ENCODE measurements around the gene HHIPL2.

Gene HHIPL2

DNA sequence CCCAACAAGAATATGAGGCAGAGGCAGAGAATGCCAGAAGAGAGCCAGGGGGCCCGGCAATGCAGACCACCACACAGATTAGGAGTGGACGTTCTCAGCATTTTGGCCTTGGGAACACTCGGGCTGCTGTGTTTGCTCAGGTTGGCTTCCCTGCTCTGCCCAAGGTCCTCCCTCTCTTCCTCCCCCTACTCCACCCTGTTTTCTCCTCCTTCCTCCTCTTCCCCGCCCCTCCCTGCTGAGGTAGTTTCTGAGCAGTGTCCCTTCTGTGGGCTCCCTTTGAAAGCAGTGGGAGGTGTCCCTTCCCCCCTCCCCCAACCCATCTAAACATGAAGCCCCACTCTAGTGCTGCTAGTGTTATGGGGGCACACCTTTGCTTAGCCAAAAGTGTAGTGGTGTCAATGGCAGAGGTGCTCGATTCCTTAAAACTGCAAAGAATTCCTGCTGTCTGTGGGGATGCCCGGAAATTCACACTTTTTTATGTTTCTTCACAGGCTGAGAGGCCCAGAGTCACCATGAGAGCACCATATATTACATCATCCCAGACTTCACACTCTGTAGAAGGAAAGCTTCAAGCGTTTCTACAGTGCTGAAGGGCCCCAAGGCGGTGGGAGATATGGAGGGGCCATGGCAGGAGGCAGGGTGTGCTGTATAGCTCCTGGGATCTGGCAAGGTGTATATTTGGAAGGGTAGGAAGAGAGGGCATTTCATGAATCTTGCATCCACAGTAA lies at the start of gene HHIPL2:
Gene HHIPL2 (minus strand): TSS at position 161 of the 728 bp plus-strand sequence. CDS start 60 bp downstream, at position 101.
- in situ Hi-C loops (cut with HindIII; ENCODE audit: low pct_ligation_motif_present, low sequenced_read_pairs): no loop called here
- no peak for DNase-seq
- no peaks in the 10 kb centered on the region for H3K27me3 ChIP-seq (replicated peaks)
- H3K36me3 ChIP-seq (replicated peaks): no peaks in the 10 kb centered on the region
- no peak within 1 kb of the TSS for H3K27ac ChIP-seq
- TF ChIP-seq, protein P1, sequence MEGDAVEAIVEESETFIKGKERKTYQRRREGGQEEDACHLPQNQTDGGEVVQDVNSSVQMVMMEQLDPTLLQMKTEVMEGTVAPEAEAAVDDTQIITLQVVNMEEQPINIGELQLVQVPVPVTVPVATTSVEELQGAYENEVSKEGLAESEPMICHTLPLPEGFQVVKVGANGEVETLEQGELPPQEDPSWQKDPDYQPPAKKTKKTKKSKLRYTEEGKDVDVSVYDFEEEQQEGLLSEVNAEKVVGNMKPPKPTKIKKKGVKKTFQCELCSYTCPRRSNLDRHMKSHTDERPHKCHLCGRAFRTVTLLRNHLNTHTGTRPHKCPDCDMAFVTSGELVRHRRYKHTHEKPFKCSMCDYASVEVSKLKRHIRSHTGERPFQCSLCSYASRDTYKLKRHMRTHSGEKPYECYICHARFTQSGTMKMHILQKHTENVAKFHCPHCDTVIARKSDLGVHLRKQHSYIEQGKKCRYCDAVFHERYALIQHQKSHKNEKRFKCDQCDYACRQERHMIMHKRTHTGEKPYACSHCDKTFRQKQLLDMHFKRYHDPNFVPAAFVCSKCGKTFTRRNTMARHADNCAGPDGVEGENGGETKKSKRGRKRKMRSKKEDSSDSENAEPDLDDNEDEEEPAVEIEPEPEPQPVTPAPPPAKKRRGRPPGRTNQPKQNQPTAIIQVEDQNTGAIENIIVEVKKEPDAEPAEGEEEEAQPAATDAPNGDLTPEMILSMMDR (IDR thresholded peaks at IDR 0.05; ENCODE audit: low read depth, low read length, missing control alignments): no peak
- no peak within 1 kb of the TSS for H3K4me3 ChIP-seq (ENCODE audit: low read depth, low read length)

DNA sequence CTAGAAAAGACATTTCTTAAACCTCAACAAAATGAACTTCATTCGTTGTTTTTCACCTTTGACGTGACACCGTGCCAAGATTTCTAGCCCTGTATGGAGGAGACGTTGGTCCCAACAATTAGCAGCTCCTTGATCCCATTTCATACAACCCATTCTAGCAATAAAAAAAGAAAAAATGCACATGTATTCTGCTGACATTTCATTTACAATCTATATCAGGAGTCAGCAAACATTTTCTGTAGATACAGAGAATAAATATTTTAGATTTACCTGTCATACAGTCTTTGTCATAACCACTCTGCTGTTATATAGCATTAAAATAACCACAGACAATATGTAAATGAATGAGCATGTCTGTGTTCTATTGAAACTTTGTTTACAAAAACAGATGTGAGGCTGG lies 48.8 kb upstream of the HHIPL2 start:
- no peak for DNase-seq
- in situ Hi-C loops (cut with HindIII; ENCODE audit: low pct_ligation_motif_present, low sequenced_read_pairs): no loop called here
- H3K27ac ChIP-seq: no peak overlapping the region
- H3K4me3 ChIP-seq (ENCODE audit: low read depth, low read length): no peak overlapping the region
- no peaks in the 10 kb centered on the region for H3K36me3 ChIP-seq (replicated peaks)
- no peaks in the 10 kb centered on the region for H3K27me3 ChIP-seq (replicated peaks)
- TF ChIP-seq, protein P1 (IDR thresholded peaks at IDR 0.05; ENCODE audit: low read depth, low read length, missing control alignments): no peak

DNA sequence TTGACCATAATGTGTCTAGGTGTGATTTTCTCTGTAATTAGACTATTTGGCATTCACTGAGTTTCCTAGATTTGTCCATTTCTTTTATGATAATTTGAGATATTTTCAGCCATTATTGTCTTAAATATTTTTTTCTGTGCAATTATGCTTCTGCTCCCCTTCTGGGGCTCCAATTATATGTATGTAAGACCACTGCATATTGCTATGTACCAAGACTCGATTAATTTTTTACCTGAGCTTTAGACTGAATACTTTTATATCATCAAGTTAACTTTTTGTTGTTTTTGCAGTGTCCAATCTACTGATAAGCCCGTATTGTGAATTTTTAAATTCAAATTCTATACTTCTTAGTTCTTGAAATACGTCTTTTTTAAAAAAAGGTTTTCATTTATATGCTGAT lies 46.9 kb upstream of the HHIPL2 start:
- no peak overlapping the region for H3K27ac ChIP-seq
- in situ Hi-C loops (cut with HindIII; ENCODE audit: low pct_ligation_motif_present, low sequenced_read_pairs): no loop called here

DNA sequence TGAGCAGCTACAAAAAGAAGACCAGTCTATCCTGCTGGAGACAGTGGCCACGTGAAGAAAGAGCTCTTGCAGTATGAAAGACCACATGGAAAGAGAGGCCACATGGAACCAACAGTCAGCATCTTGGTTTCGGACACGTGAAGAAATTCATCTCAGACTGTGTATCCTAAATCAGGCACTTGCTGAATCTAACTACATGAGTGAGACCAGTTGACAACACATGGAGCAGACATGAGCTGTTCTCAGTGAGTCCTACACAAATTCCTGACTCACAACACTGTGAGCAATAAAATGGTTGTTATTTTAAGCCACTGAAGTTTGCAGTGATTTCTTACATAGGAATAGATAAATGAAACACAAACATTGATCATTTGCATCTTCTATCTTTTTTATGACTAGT lies 44.3 kb upstream of the HHIPL2 start:
- Histone ChIP-seq H3K27ac (no peak overlapping the region), H3K36me3 (replicated peaks) (no peaks in the 10 kb centered on the region), H3K4me3 (ENCODE audit: low read depth, low read length) (no peak overlapping the region), H3K27me3 (replicated peaks) (no peaks in the 10 kb centered on the region)
- peak; percentile 30 for DNase-seq
- TF ChIP-seq, protein P1 (IDR thresholded peaks at IDR 0.05; ENCODE audit: low read depth, low read length, missing control alignments): no peak
- in situ Hi-C loops (cut with HindIII; ENCODE audit: low pct_ligation_motif_present, low sequenced_read_pairs): no loop called here

More for the DNA sequence above, 46.9 kb upstream of the HHIPL2 start:
- Histone ChIP-seq H3K36me3 (replicated peaks) (no peaks in the 10 kb centered on the region), H3K4me3 (ENCODE audit: low read depth, low read length) (no peak overlapping the region), H3K27me3 (replicated peaks) (no peaks in the 10 kb centered on the region)
- no peak for DNase-seq
- TF ChIP-seq, protein P1 (IDR thresholded peaks at IDR 0.05; ENCODE audit: low read depth, low read length, missing control alignments): no peak

DNA sequence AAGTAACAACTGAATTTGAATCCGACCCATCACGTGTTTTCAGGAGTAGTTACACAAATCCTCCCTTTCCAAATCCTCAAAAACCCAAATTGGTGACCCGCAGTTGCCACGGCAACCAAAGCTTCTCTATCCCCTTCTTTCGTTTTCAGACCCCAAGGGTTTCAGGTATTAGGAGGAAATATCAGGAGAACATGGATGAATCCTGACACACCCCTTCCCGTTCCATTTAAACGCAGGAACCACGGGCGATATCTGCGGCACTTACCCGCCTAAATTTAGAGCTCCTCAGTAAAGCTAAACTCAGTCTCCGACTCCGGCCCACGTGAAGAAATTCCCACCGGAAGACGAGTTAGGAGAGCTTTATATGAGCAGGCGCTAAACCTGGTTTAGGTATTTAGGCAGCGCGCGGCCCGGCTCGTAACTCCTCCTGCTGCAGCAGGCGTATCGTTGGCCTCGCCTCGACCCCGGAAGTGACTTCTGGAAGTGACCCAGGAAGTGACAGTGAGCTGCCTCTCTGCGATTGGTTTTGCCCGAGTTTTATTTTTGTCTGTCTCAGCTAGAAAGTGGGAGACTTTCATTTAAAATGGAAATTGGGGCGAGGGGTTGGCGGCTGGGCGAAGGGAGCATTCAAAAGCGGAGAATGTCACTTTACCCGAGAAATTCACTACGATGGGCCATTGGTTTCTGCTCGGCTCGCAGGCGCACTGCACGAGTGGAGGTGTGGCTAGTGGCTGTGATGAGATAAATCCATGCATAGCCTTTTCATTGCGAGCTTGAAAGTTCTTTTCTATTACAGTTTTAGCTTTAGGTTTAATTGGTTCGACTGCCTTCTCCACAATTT lies 41.8 kb upstream of the HHIPL2 start, which contains the start of gene TAF1A:
Gene TAF1A (minus strand): TSS at position 472 of the 841 bp plus-strand sequence.
- peak within 1 kb of the TSS; percentile 72 for H3K27ac ChIP-seq
- peak within 1 kb of the TSS; percentile 82 for H3K4me3 ChIP-seq (ENCODE audit: low read depth, low read length)
- peak; percentile 75 for DNase-seq
- TF ChIP-seq, protein P1 (IDR thresholded peaks at IDR 0.05; ENCODE audit: low read depth, low read length, missing control alignments): no peak
- no peaks in the 10 kb centered on the region for H3K36me3 ChIP-seq (replicated peaks)
- in situ Hi-C loops (cut with HindIII; ENCODE audit: low pct_ligation_motif_present, low sequenced_read_pairs): no loop called here
- H3K27me3 ChIP-seq (replicated peaks): no peaks in the 10 kb centered on the region

All from brain microvascular endothelial cell (primary cell).